H1 (cell line): ENCODE data around the gene BPIFB4.

ENCODE experiments used
- CEBPB ChIP-seq: IDR thresholded peaks from 2 replicates; pipeline ENCODE4 v1.6.1; 2012; ENCODE audit warnings: low read depth, low read length
- CHD1 ChIP-seq: IDR thresholded peaks from 2 replicates; pipeline ENCODE4 v1.6.1; 2012; ENCODE audit warnings: low read depth, low read length, improper control_type of control experiment
- EZH2 ChIP-seq: fragments of 200-600 bp; sonication (generic); IDR thresholded peaks from 2 replicates; pipeline ENCODE4 v1.7.1; 2012; ENCODE audit warnings: low read depth, mild to moderate bottlenecking, moderate library complexity, low read length, inconsistent platforms; ENCODE audit not compliant: severe bottlenecking
- POLR2A ChIP-seq, 2 experiments: IDR thresholded peaks; 1 replicate in 1 of 2; 2 replicates in 1 of 2; pipeline ENCODE4 v1.6.1; 2011; ENCODE audit warnings: low read depth in 2 of 2, low read length in 2 of 2, mild to moderate bottlenecking in 2 of 2; ENCODE audit errors: control extremely low read depth in 1 of 2
- POLR2AphosphoS5 ChIP-seq: IDR thresholded peaks from 2 replicates; pipeline ENCODE4 v1.6.1; 2011; ENCODE audit warnings: low read depth, low read length
- TAF1 ChIP-seq: IDR thresholded peaks from 2 replicates; pipeline ENCODE4 v1.6.1; 2011; ENCODE audit warnings: mild to moderate bottlenecking, low read depth, low read length

- TF ChIP-seq EZH2 (no peak), TAF1 (no peak), POLR2A (IDR thresholded peaks at IDR 0.05; ENCODE audit: control extremely low read depth in 1 of 2, low read depth in 2 of 2, low read length in 2 of 2) (no peak), CHD1 (no peak), POLR2AphosphoS5 (no peak), CEBPB (no peak)
Observed at GRCh38 chr20:33095249-33095648, 15.8 kb downstream of the BPIFB4 start.
